Activated naive CD4-positive, alpha-beta T cell treated with Interleukin-2 at 50 U/mL for 16 hours (primary cell): ENCODE results near the gene PIGK.

Source experiments
- DNase-seq: peaks from one replicate; pipeline ENCODE4 v3.0.0-alpha.2; 2020

Gene PIGK

DNA sequence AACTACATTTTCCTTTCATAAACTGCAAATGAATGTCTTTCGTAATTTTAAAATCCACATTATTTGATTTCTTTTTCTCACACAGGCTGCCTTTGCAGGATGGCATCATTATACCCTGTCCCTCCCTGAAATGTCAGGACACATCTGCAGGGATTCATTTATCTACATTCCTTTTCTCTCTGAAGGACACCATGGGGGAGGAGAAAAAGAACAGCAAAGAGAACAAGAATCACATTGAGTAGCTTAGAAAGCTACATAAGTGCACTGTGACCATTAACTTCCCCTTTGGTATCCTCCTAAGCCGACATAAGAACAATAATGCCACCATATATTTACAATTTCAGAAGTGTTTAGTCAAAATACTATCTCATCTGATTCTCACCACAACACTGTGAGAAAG lies 129.5 kb downstream of the PIGK start:
- no peak for DNase-seq

DNA sequence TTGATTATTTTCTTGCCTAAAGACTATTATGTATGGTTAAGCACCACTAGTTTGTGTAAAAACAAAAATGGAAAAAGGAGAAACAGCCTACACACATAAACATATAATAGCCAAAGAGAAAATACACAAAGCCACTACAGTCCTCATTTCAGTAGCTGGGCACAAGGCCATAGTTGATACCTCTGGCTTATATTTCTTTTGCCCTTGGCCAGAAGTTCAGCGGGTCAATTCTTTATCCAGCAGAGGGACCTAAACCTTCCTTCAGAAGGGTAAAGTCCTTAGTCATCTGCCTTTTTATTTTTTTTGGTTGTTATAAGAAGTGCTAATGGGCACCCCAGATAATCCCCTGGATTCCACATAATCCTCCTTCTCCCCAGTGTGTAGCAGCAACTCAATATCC lies 134.1 kb downstream of the PIGK start:
- DNase-seq, result no peak

DNA sequence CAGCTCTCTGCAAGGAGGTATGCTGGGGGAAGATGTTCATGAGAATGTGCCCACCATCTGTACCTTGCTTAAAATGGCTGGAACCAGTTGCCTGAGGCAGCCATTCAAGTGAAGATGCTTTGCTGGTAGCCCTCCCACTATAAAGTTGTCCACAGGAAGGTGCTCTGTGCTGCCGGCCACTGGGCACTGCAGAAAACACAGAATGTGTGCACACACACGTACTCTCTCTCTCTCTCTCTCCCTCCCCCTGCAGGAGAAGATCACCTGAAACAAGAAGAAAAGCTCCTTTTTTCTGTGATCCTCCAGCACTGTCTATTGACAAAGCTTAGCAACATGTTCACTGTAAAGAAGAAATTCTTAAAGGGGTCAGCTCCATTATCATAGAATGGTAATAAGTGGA lies 134.8 kb downstream of the PIGK start:
- DNase-seq, result no peak

GRCh38 chr1:77081834-77082233 lies 137.4 kb downstream of the PIGK start:
- DNase-seq, result no peak

DNA sequence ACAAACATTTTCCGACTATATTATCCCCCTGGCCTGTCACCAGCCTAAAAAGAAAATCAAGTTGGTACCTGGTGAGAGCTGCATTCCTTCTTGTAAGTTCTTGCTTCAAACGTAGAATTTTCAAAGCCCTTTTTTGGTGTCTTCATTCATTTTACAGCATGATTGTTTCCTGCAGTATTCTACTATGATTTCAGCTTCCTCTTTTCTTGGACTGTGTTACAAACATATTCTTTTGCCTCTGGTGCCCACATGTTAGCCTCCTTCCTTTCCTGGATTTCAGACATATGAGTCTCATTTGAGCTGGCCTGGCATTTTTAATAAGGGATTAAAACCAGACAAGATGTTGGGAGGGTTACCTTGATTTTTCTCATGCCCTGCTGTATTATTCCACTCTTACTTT lies 142.5 kb downstream of the PIGK start:
- DNase-seq, result no peak

GRCh38 chr1:77068013-77068412 lies 151.2 kb downstream of the PIGK start:
- DNase-seq, result no peak

GRCh38 chr1:77065693-77066342 lies 153.4 kb downstream of the PIGK start:
- DNase-seq, result no peak

DNA sequence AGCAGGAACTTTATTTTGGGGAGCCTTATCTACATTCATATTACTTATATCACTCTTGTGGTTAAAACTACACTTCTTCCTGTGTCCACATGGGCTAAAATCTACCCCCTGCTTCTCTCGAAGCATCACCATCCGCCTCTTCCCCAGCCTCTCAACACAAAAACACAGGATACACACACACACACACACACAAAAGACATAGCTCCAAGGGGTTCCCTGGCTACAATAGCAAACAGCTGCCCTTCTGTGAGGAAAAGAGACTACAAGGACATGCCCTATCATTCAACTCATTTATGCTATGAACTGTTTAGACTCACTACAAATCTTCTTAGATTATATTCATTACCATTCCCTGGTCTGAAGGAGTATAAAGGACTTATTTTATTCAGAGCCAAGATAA lies 155.0 kb downstream of the PIGK start:
- DNase-seq, result no peak

DNA sequence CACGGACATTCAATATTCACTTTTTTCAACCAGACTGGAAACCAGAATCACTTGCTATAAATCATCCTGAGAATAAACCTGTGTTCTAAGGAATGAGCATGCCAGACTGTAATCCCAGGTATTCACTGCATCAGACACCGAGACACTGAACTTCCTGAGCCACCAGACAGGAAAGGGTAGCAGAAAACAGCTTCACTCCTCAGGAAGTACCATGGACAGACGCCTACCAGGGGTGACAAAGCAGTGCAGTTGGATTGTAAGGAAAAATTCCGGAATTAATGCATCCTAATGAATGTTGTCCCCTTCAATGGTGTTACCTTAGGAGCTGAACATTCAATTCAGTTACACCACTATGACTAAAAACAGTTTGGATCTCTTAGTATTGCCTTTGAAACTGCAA lies 156.1 kb downstream of the PIGK start:
- DNase-seq, result no peak

DNA sequence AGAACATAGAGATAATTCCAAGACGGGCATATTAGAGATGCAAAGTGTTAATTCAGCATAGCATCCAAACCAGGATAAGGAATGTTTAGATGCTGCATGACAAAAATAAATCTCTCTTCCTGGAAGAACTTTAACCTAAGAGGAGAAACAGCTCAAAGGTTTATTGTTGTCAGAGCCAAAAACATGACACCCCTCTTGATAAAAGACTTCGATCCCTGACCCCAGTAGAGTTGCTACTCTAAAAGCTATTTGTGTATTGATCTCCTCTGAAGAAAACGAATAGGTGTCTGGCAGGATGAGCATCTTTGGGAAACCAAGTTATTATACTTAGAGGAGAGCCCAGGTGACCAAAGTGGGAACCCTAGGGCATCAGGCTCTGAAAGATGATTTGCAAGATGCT lies 158.1 kb downstream of the PIGK start:
- no peak for DNase-seq

DNA sequence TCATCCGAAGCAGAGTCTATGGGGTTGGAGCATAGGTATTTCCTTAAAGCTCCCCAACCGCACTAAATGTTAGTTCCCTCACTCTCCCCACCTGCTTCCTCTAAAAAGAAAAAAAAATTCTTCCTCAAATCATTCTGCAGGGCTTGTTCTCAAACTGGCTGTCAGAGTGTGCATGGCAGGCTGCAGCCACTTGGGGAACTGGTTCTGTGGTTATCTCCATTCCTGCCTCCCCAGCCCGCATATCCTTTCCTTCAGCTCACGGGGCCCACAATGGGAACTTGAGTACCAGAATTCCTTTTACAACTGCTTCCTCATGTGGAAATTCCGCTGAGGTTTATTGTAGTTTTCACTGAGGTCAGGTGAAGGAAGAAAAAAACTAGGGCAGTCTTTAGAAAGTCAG lies 159.2 kb downstream of the PIGK start:
- no peak for DNase-seq

DNA sequence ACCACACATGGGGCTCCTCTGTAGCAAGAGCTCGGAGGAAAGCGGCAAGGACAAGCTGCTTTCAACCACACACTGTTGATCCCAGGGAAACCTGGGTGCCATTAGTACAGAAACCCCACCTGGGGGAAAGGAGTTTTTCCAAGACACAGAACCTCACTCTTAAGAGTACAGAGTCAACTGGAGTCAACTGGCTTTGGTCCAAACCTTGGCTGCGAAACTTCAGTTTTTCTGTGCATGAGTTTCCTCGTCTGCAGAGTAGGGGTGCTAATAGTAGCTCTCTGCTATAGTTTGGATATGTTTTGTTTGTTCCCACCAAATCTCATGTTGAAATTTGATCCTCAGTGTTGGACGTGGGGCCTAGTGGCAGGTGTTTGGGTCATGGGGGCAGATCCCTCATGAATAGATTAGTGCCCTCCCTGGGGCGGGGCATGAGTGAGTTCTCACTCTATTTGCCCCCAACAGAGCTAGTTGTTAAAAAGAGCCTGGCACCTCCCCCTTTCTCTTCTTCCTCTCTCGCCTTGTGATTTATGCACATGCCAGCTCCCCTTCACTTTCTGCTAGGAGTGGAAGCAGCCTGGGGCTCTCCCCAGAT lies 161.1 kb downstream of the PIGK start:
- DNase-seq, result no peak

- DNase-seq, result no peak
Measured at GRCh38 chr1:77056525-77056924, 162.7 kb downstream of the PIGK start.

DNA sequence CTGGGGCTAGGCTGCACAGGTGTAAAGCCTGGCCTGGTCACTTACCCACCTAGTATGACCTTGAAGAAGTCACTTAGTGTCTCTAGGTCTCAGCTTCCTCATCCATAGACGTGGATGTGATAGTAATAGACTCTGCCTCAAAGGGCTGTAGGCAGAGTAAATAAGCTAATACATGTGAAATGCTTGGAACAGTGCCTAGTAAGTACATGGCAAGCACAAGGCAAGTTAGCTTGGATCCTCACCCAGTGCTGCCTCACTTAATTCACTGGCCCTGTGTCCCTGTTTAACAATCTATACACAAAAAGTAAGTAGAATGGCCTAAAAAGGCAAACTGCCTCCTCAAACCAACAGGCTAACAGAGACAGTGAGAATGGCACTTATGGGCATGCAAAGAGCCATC lies 167.8 kb downstream of the PIGK start:
- DNase-seq, result no peak

- no peak for DNase-seq
Measured at GRCh38 chr1:77048615-77049005, 170.6 kb downstream of the PIGK start.

GRCh38 chr1:77047978-77048614 lies 171.1 kb downstream of the PIGK start:
- DNase-seq, result no peak

DNA sequence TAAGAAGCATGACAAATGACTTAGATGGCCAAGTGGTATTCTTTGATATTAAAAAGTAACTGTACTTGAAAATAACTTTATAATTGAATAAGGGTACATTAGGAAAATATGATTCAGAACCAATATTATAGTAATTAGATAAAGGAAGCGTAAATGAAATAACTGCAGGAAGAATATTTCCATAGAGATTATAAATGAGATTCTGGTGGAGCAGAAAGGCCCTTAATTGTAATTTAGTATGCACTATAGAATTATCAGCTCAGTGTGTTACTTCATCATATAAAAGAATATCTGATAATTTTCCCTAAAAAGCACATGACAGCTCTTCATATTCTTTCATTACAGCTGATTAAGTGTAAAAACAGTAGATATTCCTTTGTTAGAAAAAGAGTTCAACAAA lies 171.7 kb downstream of the PIGK start:
- DNase-seq, result no peak

DNA sequence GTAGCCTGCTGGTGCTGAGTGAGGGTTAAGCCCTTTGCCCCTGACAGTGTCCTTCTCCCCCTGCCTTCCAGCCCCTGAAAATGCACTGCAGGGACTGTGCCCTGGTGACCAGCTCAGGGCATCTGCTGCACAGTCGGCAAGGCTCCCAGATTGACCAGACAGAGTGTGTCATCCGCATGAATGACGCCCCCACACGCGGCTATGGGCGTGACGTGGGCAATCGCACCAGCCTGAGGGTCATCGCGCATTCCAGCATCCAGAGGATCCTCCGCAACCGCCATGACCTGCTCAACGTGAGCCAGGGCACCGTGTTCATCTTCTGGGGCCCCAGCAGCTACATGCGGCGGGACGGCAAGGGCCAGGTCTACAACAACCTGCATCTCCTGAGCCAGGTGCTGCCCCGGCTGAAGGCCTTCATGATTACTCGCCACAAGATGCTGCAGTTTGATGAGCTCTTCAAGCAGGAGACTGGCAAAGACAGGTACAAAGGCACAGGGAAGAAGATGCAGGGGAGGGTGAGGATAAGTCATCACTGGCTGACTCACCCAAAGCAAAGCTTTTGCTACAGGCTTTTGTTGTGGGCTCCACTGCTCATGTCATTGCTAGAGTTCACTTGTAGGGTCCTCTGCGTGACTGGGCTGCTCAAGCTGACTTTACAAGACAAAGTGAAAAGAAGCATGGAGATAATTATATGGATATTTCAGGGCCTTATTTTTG lies 174.9 kb downstream of the PIGK start:
- no peak for DNase-seq

DNA sequence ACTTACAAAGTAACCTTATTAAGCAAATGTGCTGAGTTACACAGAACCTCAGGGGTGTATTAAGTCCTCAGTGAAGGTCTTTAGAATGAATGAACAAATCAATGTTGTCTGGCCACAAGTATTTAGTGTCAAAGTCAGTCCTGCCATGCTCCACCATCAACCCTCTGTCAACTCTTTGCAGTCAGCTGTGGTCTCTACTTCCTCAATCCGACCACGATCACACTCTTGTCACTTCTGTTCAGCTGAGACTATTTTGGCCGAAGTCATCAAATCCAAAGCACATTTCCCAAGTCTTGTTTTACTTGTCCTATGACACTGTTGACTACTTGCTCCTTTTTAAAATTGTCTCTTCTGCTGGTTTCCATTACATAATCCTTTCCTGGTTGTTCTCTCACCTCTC lies 178.4 kb downstream of the PIGK start:
- no peak for DNase-seq

- DNase-seq, result no peak
Measured at GRCh38 chr1:77039739-77040138, 179.5 kb downstream of the PIGK start.

DNA sequence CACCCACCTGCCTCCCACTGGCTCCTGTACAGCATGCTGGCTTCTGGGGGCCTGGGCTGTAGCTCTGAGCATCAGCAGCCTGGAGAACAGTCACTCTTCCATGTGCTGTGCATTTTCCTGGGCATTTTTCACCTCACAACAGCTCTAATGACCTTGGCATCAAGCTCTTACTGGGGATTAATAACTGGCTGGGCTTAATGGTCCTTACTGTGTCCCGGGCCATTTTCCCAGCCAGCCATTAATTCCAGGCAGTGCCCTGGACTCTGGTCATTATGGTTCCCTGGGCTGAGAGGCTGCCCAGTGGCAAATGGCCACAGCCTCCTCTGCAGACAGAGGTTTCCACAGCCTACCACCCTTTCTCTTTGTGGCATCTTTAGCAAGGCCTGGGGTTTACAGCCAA lies 180.1 kb downstream of the PIGK start:
- DNase-seq, result no peak
